Heart left ventricle (tissue), 16 donors: ENCODE data around the gene MAP2K4. TPM values are rescaled to one million over a fixed set of nuclear protein-coding genes. Genes with fewer than 3 reads are reported as not detected.

Experiments used
- ATAC-seq, 4 donors: fragments of 200-7000 bp; cut with Tn5 transposase; one replicate each; pipeline ENCODE4 v1.9.1; 2020 to 2022; ENCODE audit warnings: moderate library complexity in 4 of 4, mild to moderate bottlenecking in 3 of 4, moderate number of reproducible peaks in 1 of 4
- DNase-seq, 5 donors: peaks; one replicate each; pipeline ENCODE4 v3.0.0-alpha.2; 2020
- H3K27ac ChIP-seq, 12 donors: fragments of 200-600 bp; sonication (generic) in 4 of 12; one replicate each; pipeline versions ENCODE4 v1.5.0 to v1.8.0; 2016 to 2022; ENCODE audit warnings: mild to moderate bottlenecking in 2 of 12
- H3K27me3 ChIP-seq, 9 donors: fragments of 200-600 bp; sonication (generic) in 2 of 9; one replicate each; pipeline versions ENCODE4 v1.5.1 to v1.8.0; 2016 to 2022; ENCODE audit warnings: mild to moderate bottlenecking in 3 of 9
- H3K36me3 ChIP-seq, 9 donors: fragments of 200-600 bp; sonication (generic) in 2 of 9; one replicate each; pipeline versions ENCODE4 v1.5.0 to v1.8.0; 2018 to 2022; ENCODE audit warnings: mild to moderate bottlenecking in 2 of 9
- H3K4me1 ChIP-seq, 12 donors: fragments of 200-600 bp; sonication (generic) in 4 of 12; one replicate each; pipeline versions ENCODE4 v1.5.0 to v1.8.0; 2016 to 2022; ENCODE audit warnings: mild to moderate bottlenecking in 3 of 12
- H3K4me3 ChIP-seq, 12 donors: fragments of 200-600 bp; sonication (generic) in 4 of 12; one replicate each; pipeline versions ENCODE4 v1.5.0 to v1.8.0; 2017 to 2022; ENCODE audit warnings: mild to moderate bottlenecking in 9 of 12, moderate library complexity in 4 of 12
- H3K9me3 ChIP-seq, 12 donors: fragments of 200-600 bp; sonication (generic) in 4 of 12; one replicate each; pipeline versions ENCODE4 v1.5.0 to v1.8.0; 2016 to 2022; ENCODE audit warnings: mild to moderate bottlenecking in 1 of 12
- POLR2A ChIP-seq, 2 donors: fragments of 450-650 bp; IDR thresholded peaks; one replicate each; pipeline ENCODE4 v1.6.1; 2017; ENCODE audit warnings: antibody characterized with exemption in 2 of 2, mild to moderate bottlenecking in 2 of 2, moderate library complexity in 2 of 2
- WGBS, 4 donors: extraction: QIAGEN DNeasy Blood & Tissue Kit in 2 of 4; methylation state at CpG; one replicate each; pipeline versions ENCODE4 v1.1.5 to v1.1.7; 2013 to 2018; 5-methylcytosine and 5-hydroxymethylcytosine counted together
- intact Hi-C, 10 donors: fragments of 100-400 bp; cut with DNase I; formaldehyde crosslinking; loops; one replicate each; pipeline versions ENCODE4 v1.11.1 to v1.14.2; 2022
- polyA plus RNA-seq, 2 donors: library from polyadenylated mRNA; stranded (reverse); fragments of 200-250 nt; gene quantifications; one replicate each; pipeline ENCODE4 v1.2.3, GENCODE V29; 2013
- total RNA-seq, 9 donors: library from RNA; depleted of rRNA in 2 of 9; stranded (reverse); fragments of >200 nt in 2 of 9; fragmentation: NEBNext Ultra II Directional in 3 of 9; extraction: Animal tissue kit (Norgen Biotek cat#: 25700) in 3 of 9; gene quantifications; one replicate each; pipeline versions ENCODE4 v1.1.0 to v1.2.4, GENCODE V29; 2016 to 2023
- TF ChIP-seq, protein P1 (sequence below), 12 donors: fragments of 200-600 bp; sonication (generic) in 4 of 12; IDR thresholded peaks; one replicate each; pipeline versions ENCODE4 v1.5.0 to v1.8.0; 2018 to 2022; ENCODE audit warnings: antibody characterized with exemption in 12 of 12, mild to moderate bottlenecking in 5 of 12
- donor health status: ischemic (EF 13 %, LVEDD 7.1; RV severe dilation, severe dysfunction).
- donor health status: healthy with polysubstance abuse.
- donor health status: DM: no; HTN: yes; CAD: no.
- donor health status: DM: no; HTN: no; CAD: no.
- donor health status: ischemic (EF 25% LVEDD 6.9; RV normal size, moderate dysfunction).
- donor health status: ischemic (EF 25% LVEDD 5.7; RV mildly dilated, moderate dysfunction).
- donor health status: healthy.
- donor health status: DM: yes; HTN: yes; CAD: no.
- donor health status: ischemic (EF 35%, LVEDD 5.7; RV mildly dilated, moderate dysfunction).
- donor health status: nonischemic (EF 11% LVEDD 7.7; RV severe dilation, severe dysfunction).
- donor health status: DM: yes; HTN: yes; CAD: no.
- donor health status: PGD.
- donor health status: ischemic (EF 29% LVEDD 5.4; RV normal size, mild dysfunction).
- donor health status: nonischemic (EF 23%, LVEDD 6.1; RV moderate dilation, normal function).

MAP2K4 gene
- total and polyA plus RNA-seq, 11 donors, result 7.9 to 37.5 (median 32.5) TPM

DNA sequence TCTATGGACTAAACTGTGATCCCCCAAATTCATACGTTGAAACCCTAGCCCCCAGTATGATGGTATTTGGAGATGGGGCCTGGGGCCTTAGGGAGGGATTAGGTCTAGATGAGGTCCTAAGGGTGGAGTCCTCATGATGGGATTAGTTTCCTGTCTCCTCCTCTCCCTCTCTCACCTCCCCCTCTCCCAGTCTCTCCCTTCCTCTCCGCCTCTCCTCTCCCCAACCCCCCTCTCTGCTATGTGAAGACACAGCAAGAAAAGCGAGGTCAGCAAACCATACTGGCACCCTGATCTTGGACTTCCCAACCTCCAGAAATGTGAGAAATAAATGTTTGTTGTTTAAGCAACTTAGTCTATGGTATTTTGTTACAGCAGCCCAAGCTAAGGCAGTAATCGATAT lies 38.8 kb upstream of the MAP2K4 start:
- DNase-seq (no peak), ATAC-seq (no peak)
- H3K4me3 ChIP-seq, result no peak overlapping the region
- no peak overlapping the region for H3K27ac ChIP-seq
- H3K9me3 ChIP-seq, result no peaks in the 10 kb centered on the region
- no peaks in the 10 kb centered on the region for H3K27me3 ChIP-seq
- WGBS, 4 donors, result 93 to 98% (median 96%) methylated on average over 4 of the region's 4 CpGs
- TF ChIP-seq, protein P1, sequence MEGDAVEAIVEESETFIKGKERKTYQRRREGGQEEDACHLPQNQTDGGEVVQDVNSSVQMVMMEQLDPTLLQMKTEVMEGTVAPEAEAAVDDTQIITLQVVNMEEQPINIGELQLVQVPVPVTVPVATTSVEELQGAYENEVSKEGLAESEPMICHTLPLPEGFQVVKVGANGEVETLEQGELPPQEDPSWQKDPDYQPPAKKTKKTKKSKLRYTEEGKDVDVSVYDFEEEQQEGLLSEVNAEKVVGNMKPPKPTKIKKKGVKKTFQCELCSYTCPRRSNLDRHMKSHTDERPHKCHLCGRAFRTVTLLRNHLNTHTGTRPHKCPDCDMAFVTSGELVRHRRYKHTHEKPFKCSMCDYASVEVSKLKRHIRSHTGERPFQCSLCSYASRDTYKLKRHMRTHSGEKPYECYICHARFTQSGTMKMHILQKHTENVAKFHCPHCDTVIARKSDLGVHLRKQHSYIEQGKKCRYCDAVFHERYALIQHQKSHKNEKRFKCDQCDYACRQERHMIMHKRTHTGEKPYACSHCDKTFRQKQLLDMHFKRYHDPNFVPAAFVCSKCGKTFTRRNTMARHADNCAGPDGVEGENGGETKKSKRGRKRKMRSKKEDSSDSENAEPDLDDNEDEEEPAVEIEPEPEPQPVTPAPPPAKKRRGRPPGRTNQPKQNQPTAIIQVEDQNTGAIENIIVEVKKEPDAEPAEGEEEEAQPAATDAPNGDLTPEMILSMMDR (IDR thresholded peaks at IDR 0.05), result no peak
- no peak for TF ChIP-seq POLR2A (IDR thresholded peaks at IDR 0.05)
- H3K36me3 ChIP-seq, result peaks cover 3 to 77% (median 44%) of the 10 kb centered on the region in 9 donors
- intact Hi-C loops, result loop anchor here in 3 of 10 donors (5.0 to 10.0 kb wide), 3 partner anchors 337 to 1107 kb away; no protein-coding TSS in a partner anchor
- H3K4me1 ChIP-seq, result peaks cover 0 to 9% (median 0%) of the 10 kb centered on the region in 12 donors

DNA sequence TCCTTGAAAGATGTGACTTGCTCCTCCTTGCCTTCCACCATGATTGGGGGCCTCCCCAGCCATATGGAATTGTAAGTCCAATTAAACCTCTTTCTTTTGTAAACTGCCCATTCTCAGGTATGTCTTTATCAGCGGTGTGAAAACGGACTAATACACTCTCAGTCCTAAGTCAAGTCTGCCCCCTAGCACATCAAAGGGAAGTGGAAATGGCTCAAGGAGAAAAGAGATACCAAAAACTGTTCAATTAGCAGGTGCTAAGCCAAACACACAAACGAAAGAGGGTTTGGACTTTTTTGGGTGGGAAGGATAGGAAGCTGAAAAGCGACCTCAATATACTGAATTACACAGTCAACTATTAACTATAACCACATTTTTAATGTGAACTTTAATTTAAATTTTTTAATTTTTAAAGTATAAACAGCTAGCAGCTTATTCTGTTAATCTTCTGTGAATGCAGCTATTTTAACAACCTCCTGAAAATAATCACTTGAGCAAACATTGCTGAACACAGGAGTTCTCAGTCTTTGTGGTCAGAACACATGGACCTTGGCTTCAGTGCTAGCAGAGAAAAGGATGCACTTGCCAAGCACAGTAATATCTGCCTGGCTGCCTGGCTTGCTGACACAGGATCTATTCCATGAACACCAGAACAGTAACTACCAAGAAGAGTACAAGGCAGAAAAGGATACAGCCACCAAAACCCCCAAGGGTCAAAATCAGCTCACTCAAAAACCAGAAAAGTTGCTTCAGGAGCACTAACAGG lies 34.3 kb upstream of the MAP2K4 start:
- ATAC-seq, result peak; percentile 68 to 86 (median 76)
- no peaks in the 10 kb centered on the region for H3K9me3 ChIP-seq
- H3K27ac ChIP-seq, result peak overlapping the region in 2 of 12 donors; percentile 48 to 59
- 87 to 93% (median 92%) methylated on average over 4 of the region's 4 CpGs for WGBS, 4 donors
- H3K4me1 ChIP-seq, result peaks cover 0 to 11% (median 0%) of the 10 kb centered on the region in 12 donors
- peaks cover 0 to 82% (median 55%) of the 10 kb centered on the region in 9 donors for H3K36me3 ChIP-seq
- DNase-seq, result peak in 1 of 5 donors; percentile 21
- no peaks in the 10 kb centered on the region for H3K27me3 ChIP-seq
- H3K4me3 ChIP-seq, result no peak overlapping the region
- no peak for TF ChIP-seq POLR2A (IDR thresholded peaks at IDR 0.05)
- TF ChIP-seq, protein P1 (IDR thresholded peaks at IDR 0.05), result no peak
- intact Hi-C loops, result loop anchor here in 9 of 10 donors (2.0 to 10.0 kb wide), 5 partner anchors 342 to 1112 kb away; no protein-coding TSS in a partner anchor

DNA sequence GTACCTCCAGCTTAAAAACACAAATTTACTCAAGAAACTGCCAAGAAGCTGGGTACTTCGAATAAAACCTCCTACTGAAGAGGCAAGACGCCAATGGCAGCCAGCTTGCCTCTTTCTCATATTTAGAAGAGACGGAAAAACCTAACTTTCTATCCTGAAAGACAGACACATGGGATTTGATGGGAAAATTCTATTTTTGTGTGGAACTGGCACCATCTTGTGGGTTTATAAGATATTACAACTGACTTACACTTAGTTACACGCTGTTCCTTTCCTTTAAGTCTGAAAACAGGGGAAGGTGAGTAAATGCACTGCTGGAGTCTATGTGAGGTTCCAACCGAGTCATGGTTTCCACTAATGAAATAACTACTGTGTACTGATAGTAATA lies 33.7 kb upstream of the MAP2K4 start:
- Histone ChIP-seq H3K4me1 (peaks cover 0 to 11% (median 0%) of the 10 kb centered on the region in 12 donors), H3K9me3 (no peaks in the 10 kb centered on the region), H3K36me3 (peaks cover 0 to 82% (median 60%) of the 10 kb centered on the region in 9 donors), H3K27ac (peak overlapping the region in 2 of 12 donors; percentile 48 to 59), H3K27me3 (no peaks in the 10 kb centered on the region), H3K4me3 (no peak overlapping the region)
- DNase-seq (no peak), ATAC-seq (peak; percentile 34 to 76 (median 54))
- no peak for TF ChIP-seq POLR2A (IDR thresholded peaks at IDR 0.05)
- TF ChIP-seq, protein P1 (IDR thresholded peaks at IDR 0.05), result peak; percentile 25 to 66 (median 52)
- intact Hi-C loops, result loop anchor here in 9 of 10 donors (2.0 to 10.0 kb wide), 5 partner anchors 342 to 1112 kb away; no protein-coding TSS in a partner anchor
- WGBS, 4 donors, result 48 to 53% (median 51%) methylated on average over 5 of the region's 5 CpGs

DNA sequence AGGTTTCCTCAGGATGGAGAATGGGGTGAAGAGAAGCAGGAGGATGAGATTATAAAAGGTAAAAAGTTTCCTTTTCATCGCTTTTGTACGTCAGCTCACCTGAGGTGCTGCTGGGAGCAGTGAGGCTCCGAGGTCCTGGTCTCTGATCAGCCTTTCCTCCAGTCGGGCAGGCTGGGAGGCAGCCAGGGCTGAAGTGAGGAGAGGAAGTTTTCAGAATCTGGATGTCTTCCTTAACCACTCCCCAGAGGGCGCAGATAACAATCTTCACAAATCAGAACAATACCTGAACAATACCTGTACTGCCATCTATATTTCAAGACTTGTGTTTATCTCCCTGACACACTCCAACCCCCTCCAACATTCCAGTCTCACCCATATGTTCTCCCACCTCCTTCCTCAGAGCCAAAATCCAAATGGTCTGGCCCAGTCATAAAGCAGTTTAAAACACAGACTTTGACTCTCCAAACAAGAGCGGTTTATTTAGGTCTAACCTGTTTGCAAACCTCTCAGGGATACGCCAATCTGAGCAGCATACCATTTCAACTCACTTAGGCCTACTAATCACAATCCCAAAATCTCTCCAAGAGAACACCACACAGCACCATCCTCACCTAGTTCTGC lies 30.2 kb upstream of the MAP2K4 start:
- DNase-seq, result no peak
- WGBS, 4 donors, result 73 to 86% (median 80%) methylated on average over 7 of the region's 7 CpGs
- Histone ChIP-seq H3K4me3 (no peak overlapping the region), H3K36me3 (peaks cover 0 to 59% (median 48%) of the 10 kb centered on the region in 9 donors), H3K9me3 (no peaks in the 10 kb centered on the region), H3K27ac (no peak overlapping the region), H3K27me3 (no peaks in the 10 kb centered on the region), H3K4me1 (peaks cover 0 to 12% (median under 1%) of the 10 kb centered on the region in 12 donors)
- no peak for TF ChIP-seq POLR2A (IDR thresholded peaks at IDR 0.05)
- TF ChIP-seq, protein P1 (IDR thresholded peaks at IDR 0.05), result no peak
- no peak for ATAC-seq
- intact Hi-C loops, result no loop called here
